Fibroblast of lung (primary cell): ENCODE data around the gene OXA1L.

Experiments
- EZH2 ChIP-seq: IDR thresholded peaks from 2 replicates; pipeline ENCODE4 v1.5.1; 2012; ENCODE audit warnings: low read length, control low read depth, mild to moderate bottlenecking; ENCODE audit errors: missing control alignments
- TF ChIP-seq, protein P1 (sequence below), 2 donors: IDR thresholded peaks in 1 of 2; conservative IDR thresholded peaks in 1 of 2; 1 replicate in 1 of 2; 2 replicates in 1 of 2; pipeline ENCODE4 v1.5.1; 2011 to 2012; ENCODE audit warnings: low read length in 2 of 2, control low read depth in 1 of 2, inconsistent platforms in 1 of 2, low read depth in 1 of 2, mild to moderate bottlenecking in 1 of 2

DNA sequence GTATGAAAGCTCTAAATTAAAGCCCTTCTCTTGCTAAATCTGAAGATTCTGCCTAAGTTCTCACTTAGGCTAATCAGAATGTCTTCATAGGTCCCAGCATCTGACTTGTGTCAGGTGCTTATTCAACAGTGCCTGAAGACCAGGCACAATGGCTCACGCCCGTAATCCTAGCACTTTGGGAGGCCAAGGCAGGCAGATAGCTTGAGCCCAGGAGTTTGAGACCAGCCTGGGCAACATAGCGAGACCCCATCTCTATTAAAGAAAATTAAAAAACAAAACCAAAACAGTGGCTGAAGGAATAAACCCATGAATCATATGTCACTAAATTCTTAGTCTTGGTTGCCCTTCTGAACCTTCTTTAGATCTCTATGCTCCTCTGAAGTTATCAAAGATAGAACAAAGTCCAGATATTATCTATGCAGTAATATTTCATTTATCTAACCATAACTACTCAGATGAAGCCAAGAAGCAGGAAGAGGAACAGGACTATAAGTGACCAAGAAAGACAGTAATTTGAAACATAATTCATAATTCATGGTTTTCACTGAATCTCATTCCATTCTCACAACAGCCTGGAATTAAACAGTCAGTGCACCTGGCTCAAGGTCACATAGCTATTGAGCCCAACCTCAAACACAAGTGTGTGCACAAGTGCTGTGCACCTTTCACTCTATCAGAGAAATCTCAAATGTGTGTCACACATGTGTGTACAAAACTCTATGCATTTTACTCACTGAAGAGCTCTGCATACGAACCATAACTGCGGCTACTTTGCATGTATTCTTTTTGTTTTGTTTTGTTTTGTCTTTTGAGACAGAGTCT is 42.1 kb downstream of the OXA1L start:
- TF ChIP-seq EZH2 = no peak
- TF ChIP-seq, protein P1, sequence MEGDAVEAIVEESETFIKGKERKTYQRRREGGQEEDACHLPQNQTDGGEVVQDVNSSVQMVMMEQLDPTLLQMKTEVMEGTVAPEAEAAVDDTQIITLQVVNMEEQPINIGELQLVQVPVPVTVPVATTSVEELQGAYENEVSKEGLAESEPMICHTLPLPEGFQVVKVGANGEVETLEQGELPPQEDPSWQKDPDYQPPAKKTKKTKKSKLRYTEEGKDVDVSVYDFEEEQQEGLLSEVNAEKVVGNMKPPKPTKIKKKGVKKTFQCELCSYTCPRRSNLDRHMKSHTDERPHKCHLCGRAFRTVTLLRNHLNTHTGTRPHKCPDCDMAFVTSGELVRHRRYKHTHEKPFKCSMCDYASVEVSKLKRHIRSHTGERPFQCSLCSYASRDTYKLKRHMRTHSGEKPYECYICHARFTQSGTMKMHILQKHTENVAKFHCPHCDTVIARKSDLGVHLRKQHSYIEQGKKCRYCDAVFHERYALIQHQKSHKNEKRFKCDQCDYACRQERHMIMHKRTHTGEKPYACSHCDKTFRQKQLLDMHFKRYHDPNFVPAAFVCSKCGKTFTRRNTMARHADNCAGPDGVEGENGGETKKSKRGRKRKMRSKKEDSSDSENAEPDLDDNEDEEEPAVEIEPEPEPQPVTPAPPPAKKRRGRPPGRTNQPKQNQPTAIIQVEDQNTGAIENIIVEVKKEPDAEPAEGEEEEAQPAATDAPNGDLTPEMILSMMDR (conservative IDR thresholded peaks at IDR 0.05 in 1 of 2, IDR thresholded peaks at IDR 0.05 in 1 of 2; ENCODE audit: low read depth in 1 of 2, low read length in 2 of 2) = no peak
